ENCODE data around the gene ASIC4. TPM values are rescaled to one million over a fixed set of nuclear protein-coding genes. Genes with fewer than 3 reads are reported as not detected.
A peak's percentile ranks its signal among the peaks of the same experiment; 100 is the strongest.

ASIC4 gene
- total and polyA plus RNA-seq, 2 of the 8 experiments (the other 6 are each of a cell fraction or from before 2014, with no cell fraction given): 0.12 to 0.22 TPM

GRCh38 chr2:219576505-219577388 lies 62.5 kb downstream of the ASIC4 start (continued):
- TF ChIP-seq CHD7 (IDR thresholded peaks at IDR 0.05; ENCODE audit: insufficient replicate concordance, low read length) (no peak), CREB1 (IDR thresholded peaks at IDR 0.05) (peak; percentile 64), CHD2 (IDR thresholded peaks at IDR 0.05; ENCODE audit: low read length) (no peak), RFX5 (IDR thresholded peaks at IDR 0.05; ENCODE audit: borderline replicate concordance, low read depth, low read length) (no peak), PHF8 (conservative IDR thresholded peaks at IDR 0.05; ENCODE audit: low read depth, low read length) (no peak), GTF2F1 (IDR thresholded peaks at IDR 0.05; ENCODE audit: borderline replicate concordance, low read depth, low read length) (no peak), SIX5 (IDR thresholded peaks at IDR 0.05; ENCODE audit: low read depth, low read length) (no peak), SIN3A (conservative IDR thresholded peaks at IDR 0.05 in 1 of 2, IDR thresholded peaks at IDR 0.05 in 1 of 2; ENCODE audit: low read depth in 1 of 2, low read length in 2 of 2) (peak; percentile 41 to 44; a peak in 1 of 4 replicates), POLR2A (IDR thresholded peaks at IDR 0.05; ENCODE audit: control extremely low read depth in 1 of 2, low read depth in 2 of 2, low read length in 2 of 2) (peak in 1 of 2 experiments; percentile 38; a peak in 1 of 3 replicates)
